PC-3 (cell line): ENCODE data around the gene ME1. TPM values are rescaled to one million over a fixed set of nuclear protein-coding genes. Genes with fewer than 3 reads are reported as not detected.
"Not testable (repeated sequence)": the region's sequence is repeated elsewhere in the genome, so short reads cannot be mapped to it uniquely, and the experiment has no call there.

ENCODE experiments used
- ATAC-seq: fragments of 200-7000 bp; cut with Tn5 transposase; 2 replicates; pipeline ENCODE4 v1.9.1; 2020; ENCODE audit warnings: mild to moderate bottlenecking, moderate library complexity
- BruUV-seq: library from RNA; stranded (reverse); fragments of 400-500 nt; replicated peaks from 2 replicates; lab custom pipeline; 2021; lab: Mats Ljungman, UMichigan
- CTCF ChIA-PET: fragments of 300-600 bp; sonication (Branson Sonifier 250); formaldehyde crosslinking; loops from one replicate; lab custom pipeline; 2022; ENCODE audit warnings: antibody characterized with exemption; lab: Charles Lee
- POLR2A ChIA-PET: fragments of 300-600 bp; sonication (Branson Sonifier 250); formaldehyde crosslinking; loops from one replicate; lab custom pipeline; 2022; ENCODE audit warnings: antibody characterized with exemption; ENCODE audit not compliant: unreplicated experiment; lab: Charles Lee
- DNase-seq: peaks from one replicate; pipeline ENCODE4 v3.0.0-alpha.2; 2015
- H2AFZ ChIP-seq: fragments of 300-600 bp; sonication (generic); 2 replicates; pipeline ENCODE4 v1.6.0; 2016; ENCODE audit warnings: antibody characterized with exemption, low read length
- H3F3A ChIP-seq: fragments of 300-600 bp; sonication (generic); one replicate; pipeline ENCODE4 v1.6.0; 2017; ENCODE audit warnings: antibody characterized with exemption, low read length, control low read depth, mild to moderate bottlenecking; ENCODE audit not compliant: unreplicated experiment
- H3K27ac ChIP-seq: fragments of 300-600 bp; sonication (generic); 2 replicates; pipeline ENCODE4 v1.5.1; 2016; ENCODE audit warnings: mild to moderate bottlenecking, low read length
- H3K27me3 ChIP-seq: fragments of 300-600 bp; sonication (generic); 2 replicates; pipeline ENCODE4 v1.6.1; 2016; ENCODE audit warnings: low read length, mixed read lengths
- H3K36me3 ChIP-seq: fragments of 300-600 bp; sonication (generic); 2 replicates; pipeline ENCODE4 v1.6.1; 2016; ENCODE audit warnings: low read depth, mixed run types, low read length, mixed read lengths
- H3K4me1 ChIP-seq: fragments of 300-600 bp; sonication (generic); 2 replicates; pipeline ENCODE4 v1.5.1; 2016; ENCODE audit warnings: low read length; ENCODE audit not compliant: insufficient read depth
- H3K4me2 ChIP-seq: fragments of 300-600 bp; sonication (generic); 2 replicates; pipeline ENCODE4 v1.6.0; 2016; ENCODE audit warnings: low read length
- H3K4me3 ChIP-seq: fragments of 300-600 bp; sonication (generic); 2 replicates; pipeline ENCODE4 v1.5.1; 2016; ENCODE audit warnings: mild to moderate bottlenecking, low read length, mixed read lengths
- H3K79me2 ChIP-seq: fragments of 300-600 bp; sonication (generic); 2 replicates; pipeline ENCODE4 v1.6.1; 2017; ENCODE audit warnings: low read length, mixed read lengths
- H3K9ac ChIP-seq: fragments of 300-600 bp; sonication (generic); 2 replicates; pipeline ENCODE4 v1.6.0; 2016; ENCODE audit warnings: mild to moderate bottlenecking, low read length
- H3K9me2 ChIP-seq: fragments of 300-600 bp; sonication (generic); replicated peaks from 2 replicates; pipeline ENCODE4 v1.6.1; 2016; ENCODE audit warnings: mixed run types, low read length, mixed read lengths
- H3K9me3 ChIP-seq: fragments of 300-600 bp; sonication (generic); 2 replicates; pipeline ENCODE4 v1.6.1; 2016; ENCODE audit warnings: low read length, mixed read lengths
- H4K20me1 ChIP-seq: fragments of 300-600 bp; sonication (generic); 2 replicates; pipeline ENCODE4 v1.6.1; 2016; ENCODE audit warnings: low read length, mixed read lengths
- CTCF ChIP-seq: fragments of 300-600 bp; sonication (generic); conservative IDR thresholded peaks from 2 replicates; pipeline ENCODE4 v1.5.1; 2017; ENCODE audit warnings: antibody characterized with exemption, low read depth, mild to moderate bottlenecking, low read length
- EZH2 ChIP-seq: fragments of 300-600 bp; sonication (generic); IDR thresholded peaks from one replicate; pipeline ENCODE4 v1.6.1; 2017; ENCODE audit warnings: antibody characterized with exemption, mild to moderate bottlenecking, low read length; ENCODE audit not compliant: unreplicated experiment
- EZH2phosphoT487 ChIP-seq: fragments of 300-600 bp; sonication (generic); IDR thresholded peaks from 2 replicates; pipeline ENCODE4 v1.6.1; 2018; ENCODE audit warnings: mild to moderate bottlenecking, antibody characterized with exemption, low read length, borderline replicate concordance
- intact Hi-C: fragments of 100-400 bp; cut with micrococcal nuclease; formaldehyde crosslinking; loops from 2 replicates; pipeline ENCODE4 v1.9.0; 2023
- total RNA-seq: library from RNA; depleted of rRNA; stranded (reverse); fragments of >200 nt; gene quantifications from 2 replicates; pipeline ENCODE4 v1.2.3, GENCODE V29; 2014

Gene ME1
- total RNA-seq, 1 experiment from 2014 or later: 22.3 TPM

- POLR2A ChIA-PET: no interaction called here
- no peak for ATAC-seq
- no peak for TF ChIP-seq EZH2phosphoT487
- TF ChIP-seq CTCF: no peak
- TF ChIP-seq EZH2: no peak
Observed at GRCh38 chr6:83462524-83462923, 31.7 kb upstream of the ME1 start.

GRCh38 chr6:83461438-83461837 is 30.6 kb upstream of the ME1 start:
- Histone ChIP-seq H4K20me1 (no peaks in the 10 kb centered on the region), H3K4me3 (no peak overlapping the region), H2AFZ (peak overlapping the region; percentile 35; the same call in 1 of the 2 replicates), H3K9me2 (no peaks in the 10 kb centered on the region), H3K9ac (no peak overlapping the region; the same call in 1 of the 2 replicates), H3K4me1 (peaks cover 51% of the 10 kb centered on the region), H3K27ac (peak overlapping the region; percentile 73), H3K27me3 (no peaks in the 10 kb centered on the region), H3K9me3 (no peaks in the 10 kb centered on the region), H3K36me3 (no peaks in the 10 kb centered on the region), H3K79me2 (no peaks in the 10 kb centered on the region), H3F3A (peaks cover 10% of the 10 kb centered on the region), H3K4me2 (peak overlapping the region; percentile 39)
- TF ChIP-seq EZH2phosphoT487: no peak
- TF ChIP-seq EZH2: no peak
- no peak for TF ChIP-seq CTCF
- ATAC-seq (peak; percentile 52), DNase-seq (peak; percentile 79)
- CTCF ChIA-PET: no interaction called here
- POLR2A ChIA-PET: no interaction called here
- intact Hi-C loops: no loop called here
- BruUV-seq: no TSS peak

More at GRCh38 chr6:83462524-83462923, 31.7 kb upstream of the ME1 start:
- Histone ChIP-seq H3K9me2 (no peaks in the 10 kb centered on the region), H3K9me3 (no peaks in the 10 kb centered on the region), H4K20me1 (no peaks in the 10 kb centered on the region), H3K4me1 (peaks cover 51% of the 10 kb centered on the region), H3K4me2 (no peak overlapping the region), H3K79me2 (no peaks in the 10 kb centered on the region), H3K27ac (no peak overlapping the region), H3K9ac (no peak overlapping the region), H3K36me3 (no peaks in the 10 kb centered on the region), H3K27me3 (no peaks in the 10 kb centered on the region), H3F3A (peaks cover 10% of the 10 kb centered on the region), H2AFZ (no peak overlapping the region), H3K4me3 (no peak overlapping the region)
- BruUV-seq: no TSS peak
- DNase-seq: no peak
- intact Hi-C loops: no loop called here
- CTCF ChIA-PET: no interaction called here

- H3K36me3 ChIP-seq: no peaks in the 10 kb centered on the region
- intact Hi-C loops: no loop called here
- BruUV-seq: no TSS peak
- ATAC-seq: no peak
- H3K9ac ChIP-seq: no peak overlapping the region
- no peak overlapping the region for H3K4me3 ChIP-seq
- H3K79me2 ChIP-seq: no peaks in the 10 kb centered on the region
- H3K4me1 ChIP-seq: peaks cover 40% of the 10 kb centered on the region
- no peaks in the 10 kb centered on the region for H4K20me1 ChIP-seq
- H3K9me3 ChIP-seq: no peaks in the 10 kb centered on the region
- CTCF ChIA-PET: no interaction called here
- DNase-seq: peak; percentile 8
- H3K27me3 ChIP-seq: no peaks in the 10 kb centered on the region
- no peak overlapping the region for H3K27ac ChIP-seq
- no peaks in the 10 kb centered on the region for H3K9me2 ChIP-seq
- no peak overlapping the region for H2AFZ ChIP-seq
- H3F3A ChIP-seq: peaks cover 10% of the 10 kb centered on the region
- H3K4me2 ChIP-seq: 0 out of 2 replicates have a peak overlapping the region, but pooled peaks have one; percentile 6
- TF ChIP-seq EZH2: no peak
- POLR2A ChIA-PET: no interaction called here
Observed at GRCh38 chr6:83459663-83460062, 28.8 kb upstream of the ME1 start.

GRCh38 chr6:83450015-83450414 is 19.2 kb upstream of the ME1 start:
- intact Hi-C loops: not testable (repeated sequence)

GRCh38 chr6:83444086-83444699 is 13.3 kb upstream of the ME1 start:
- H3K9me2 ChIP-seq, H3K36me3 ChIP-seq, H3K9me3 ChIP-seq, H3K27ac ChIP-seq, H3K4me2 ChIP-seq, H4K20me1 ChIP-seq, POLR2A ChIA-PET, H3K79me2 ChIP-seq, H2AFZ ChIP-seq, ATAC-seq, BruUV-seq, H3K27me3 ChIP-seq, H3K4me1 ChIP-seq, H3K4me3 ChIP-seq, H3K9ac ChIP-seq, DNase-seq, H3F3A ChIP-seq, CTCF ChIA-PET, intact Hi-C loops: not testable (repeated sequence)

More at GRCh38 chr6:83450015-83450414, 19.2 kb upstream of the ME1 start:
- H3K4me3 ChIP-seq, ATAC-seq, DNase-seq, H3K79me2 ChIP-seq, H3K27ac ChIP-seq, POLR2A ChIA-PET, H3K4me2 ChIP-seq, H3K9me2 ChIP-seq, H3K9me3 ChIP-seq, H3K27me3 ChIP-seq, H3K4me1 ChIP-seq, H4K20me1 ChIP-seq, BruUV-seq, H3K9ac ChIP-seq, H2AFZ ChIP-seq, CTCF ChIA-PET, H3F3A ChIP-seq, H3K36me3 ChIP-seq: not testable (repeated sequence)
